HG03135 (cell line): ENCODE results near the gene MTA1.

Source experiments
- ATAC-seq: cut with Tn5 transposase; IDR thresholded peaks from one replicate; pipeline ENCODE4 v1.9.1; 2021; ENCODE audit warnings: mild to moderate bottlenecking, moderate library complexity; ENCODE audit not compliant: unreplicated experiment

The MTA1 gene

DNA sequence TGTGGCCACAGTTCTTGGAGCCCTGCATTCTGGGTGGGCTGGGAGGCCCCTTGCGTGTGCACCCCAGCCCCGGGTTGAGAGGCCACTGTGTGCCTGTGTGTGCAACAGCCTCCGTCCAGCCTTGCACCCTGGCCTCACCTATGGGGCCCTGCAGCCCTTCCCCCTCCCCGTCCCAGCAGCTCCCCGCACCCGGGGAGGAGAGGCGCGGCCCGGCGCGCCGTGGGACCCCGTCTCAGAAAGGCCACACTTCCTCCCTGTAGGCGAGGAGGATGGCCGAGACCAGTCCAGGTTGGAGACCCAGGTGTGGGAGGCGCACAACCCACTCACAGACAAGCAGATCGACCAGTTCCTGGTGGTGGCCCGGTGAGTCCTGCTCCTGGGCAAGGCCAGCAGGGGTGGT, 38.4 kb downstream of the MTA1 start:
- no peak for ATAC-seq

DNA sequence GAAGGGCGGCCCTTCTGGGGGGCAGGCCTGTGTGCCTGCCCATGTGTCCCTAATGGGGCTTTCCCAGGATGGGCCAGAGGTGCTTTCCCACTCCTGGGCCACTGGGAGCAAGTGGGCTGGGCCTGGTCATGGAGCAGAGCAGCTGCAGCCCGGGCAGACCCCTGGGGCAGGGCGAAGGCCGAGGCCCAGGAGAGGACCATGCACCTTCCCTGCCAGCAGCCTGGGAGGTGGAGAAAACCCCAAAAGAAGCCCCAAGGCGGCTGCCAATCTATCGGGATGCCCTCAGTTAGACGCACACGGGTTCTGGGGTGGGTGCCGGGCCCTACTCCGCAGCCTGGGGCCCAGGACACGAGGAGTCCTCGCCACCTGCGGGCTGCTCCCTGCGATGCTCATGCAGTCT, 38.9 kb downstream of the MTA1 start:
- no peak for ATAC-seq

DNA sequence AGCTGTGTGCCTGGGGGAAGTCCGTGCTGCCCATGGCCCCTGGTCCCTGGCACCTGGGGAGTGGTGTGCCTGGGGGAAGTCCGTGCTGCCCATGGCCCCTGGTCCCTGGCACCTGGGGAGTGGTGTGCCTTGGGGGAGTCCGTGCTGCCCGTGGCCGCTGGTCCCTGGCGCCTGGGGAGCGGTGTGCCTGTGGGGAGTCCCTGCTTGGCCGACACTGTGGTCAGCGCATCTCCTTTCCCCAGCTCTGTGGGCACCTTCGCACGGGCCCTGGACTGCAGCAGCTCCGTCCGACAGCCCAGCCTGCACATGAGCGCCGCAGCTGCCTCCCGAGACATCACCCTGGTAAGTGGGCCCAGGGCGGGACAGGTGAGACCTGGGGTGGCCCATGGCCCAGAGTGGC, 40.5 kb downstream of the MTA1 start:
- no peak for ATAC-seq

DNA sequence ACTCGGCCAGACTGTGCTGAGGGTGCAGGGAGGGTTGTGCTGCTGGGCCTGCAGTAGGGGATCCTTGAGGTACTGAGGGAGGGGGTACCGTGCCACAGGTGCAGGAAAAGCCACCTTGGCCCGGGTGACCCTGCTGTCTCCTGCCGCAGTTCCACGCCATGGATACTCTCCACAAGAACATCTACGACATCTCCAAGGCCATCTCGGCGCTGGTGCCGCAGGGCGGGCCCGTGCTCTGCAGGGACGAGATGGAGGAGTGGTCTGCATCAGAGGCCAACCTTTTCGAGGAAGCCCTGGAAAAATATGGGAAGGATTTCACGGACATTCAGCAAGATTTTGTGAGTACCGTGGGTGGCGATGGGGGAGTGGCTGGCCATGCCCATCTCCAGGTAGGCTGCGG, 41.0 kb downstream of the MTA1 start:
- no peak for ATAC-seq

DNA sequence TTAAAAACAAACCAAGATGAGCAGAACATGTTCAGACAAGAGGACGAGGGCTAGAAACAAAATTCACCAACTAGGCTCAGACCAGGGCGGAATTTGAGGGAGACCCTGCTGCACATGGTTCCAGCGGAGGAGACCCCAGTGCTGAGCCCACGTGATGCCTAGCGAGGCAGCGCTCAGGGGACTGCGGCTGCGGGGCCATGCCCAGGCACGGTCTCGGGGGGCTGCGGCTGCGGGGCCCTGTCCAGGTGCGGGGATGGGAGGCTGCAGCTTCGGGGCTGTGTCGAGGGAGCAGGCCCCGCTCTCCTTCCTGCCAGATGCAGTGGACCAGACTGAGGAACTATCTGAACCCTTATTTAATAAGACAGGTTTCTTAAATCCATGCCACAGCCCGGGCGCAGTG, 42.3 kb downstream of the MTA1 start:
- no peak for ATAC-seq

DNA sequence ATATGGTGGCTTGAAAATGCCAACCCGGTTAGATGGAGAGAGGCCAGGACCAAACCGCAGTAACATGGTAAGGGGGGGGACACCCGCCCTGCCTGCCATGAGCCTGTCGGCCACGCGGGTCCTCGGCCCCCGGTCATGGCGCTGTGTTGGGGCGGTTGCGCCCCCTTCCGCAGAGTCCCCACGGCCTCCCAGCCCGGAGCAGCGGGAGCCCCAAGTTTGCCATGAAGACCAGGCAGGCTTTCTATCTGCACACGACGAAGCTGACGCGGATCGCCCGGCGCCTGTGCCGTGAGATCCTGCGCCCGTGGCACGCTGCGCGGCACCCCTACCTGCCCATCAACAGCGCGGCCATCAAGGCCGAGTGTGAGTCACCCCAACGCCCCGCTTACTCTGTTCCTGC, 44.9 kb downstream of the MTA1 start:
- no peak for ATAC-seq

DNA sequence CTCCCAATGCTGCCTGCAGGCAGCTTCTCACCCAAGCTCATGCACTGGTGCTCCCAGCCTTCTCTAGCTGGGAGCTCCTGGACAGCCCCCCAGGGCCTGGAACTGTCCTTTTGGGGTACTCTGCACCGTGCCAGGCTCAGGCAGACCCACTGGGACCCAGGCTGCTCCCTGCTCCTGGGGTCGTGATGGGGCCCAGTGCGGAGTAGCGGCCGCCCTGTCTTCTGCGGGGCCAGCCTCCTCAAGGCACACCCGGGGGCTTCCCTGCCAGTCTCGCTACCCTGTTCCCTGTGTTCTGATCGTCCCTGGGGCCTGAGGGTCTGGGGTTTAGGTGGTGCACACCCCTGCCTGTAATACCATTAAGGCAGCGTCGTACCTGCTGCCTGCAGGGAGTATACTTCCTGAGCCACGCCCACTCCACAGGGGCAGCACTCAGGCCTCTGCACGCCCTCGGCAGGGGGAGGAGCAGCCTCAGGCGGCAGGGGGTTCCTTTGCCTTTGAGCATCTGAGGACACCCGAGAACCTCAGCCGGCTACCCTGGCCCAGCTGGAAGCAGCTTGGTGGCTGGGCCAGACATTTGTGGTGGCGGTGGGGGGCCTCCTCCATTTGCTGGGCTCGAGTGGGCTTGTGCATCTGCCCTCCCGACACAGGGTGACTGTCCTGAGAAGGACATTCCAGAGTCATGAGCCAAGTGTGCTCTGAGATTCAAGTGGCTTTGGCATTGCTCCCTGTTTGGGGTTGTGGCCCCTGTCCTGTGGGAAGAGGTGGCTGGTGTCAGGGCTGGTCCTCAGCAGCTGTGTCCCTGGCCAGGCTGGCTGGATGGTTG, 45.8 kb downstream of the MTA1 start:
- ATAC-seq = no peak

DNA sequence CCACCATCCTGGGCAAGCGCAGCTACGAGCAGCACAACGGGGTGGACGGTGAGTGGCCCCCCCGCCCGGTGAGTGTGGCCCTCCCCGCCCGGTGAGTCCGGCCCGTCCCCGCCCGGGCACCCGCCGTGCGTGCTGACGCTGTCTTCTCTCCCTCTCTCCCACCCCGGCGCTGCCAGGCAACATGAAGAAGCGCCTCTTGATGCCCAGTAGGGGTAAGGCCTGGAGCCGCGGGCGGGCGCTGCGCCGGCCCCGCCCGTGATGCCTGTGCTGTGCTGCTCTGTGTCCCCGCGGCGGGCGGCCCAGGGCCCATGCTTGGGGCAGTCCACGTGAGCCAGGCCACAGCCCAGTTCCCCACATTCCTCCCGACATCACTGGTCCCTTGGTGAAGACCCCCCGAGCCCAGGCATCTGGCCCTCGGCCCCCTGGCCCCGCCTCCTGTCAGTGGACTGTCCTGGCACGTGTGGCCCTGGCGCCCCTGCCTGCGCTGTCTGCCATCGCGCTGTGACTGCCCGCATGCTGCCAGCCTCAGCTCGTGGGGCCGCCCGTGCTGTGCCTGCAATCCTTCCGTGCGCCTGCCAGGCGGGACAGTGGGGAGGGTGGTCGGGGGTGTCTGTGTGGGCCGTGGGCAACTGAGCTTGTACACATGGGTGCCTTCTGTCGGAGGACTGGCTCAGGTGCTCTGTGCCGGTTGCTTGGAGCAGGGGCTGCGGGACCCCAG, 47.1 kb downstream of the MTA1 start:
- no peak for ATAC-seq

DNA sequence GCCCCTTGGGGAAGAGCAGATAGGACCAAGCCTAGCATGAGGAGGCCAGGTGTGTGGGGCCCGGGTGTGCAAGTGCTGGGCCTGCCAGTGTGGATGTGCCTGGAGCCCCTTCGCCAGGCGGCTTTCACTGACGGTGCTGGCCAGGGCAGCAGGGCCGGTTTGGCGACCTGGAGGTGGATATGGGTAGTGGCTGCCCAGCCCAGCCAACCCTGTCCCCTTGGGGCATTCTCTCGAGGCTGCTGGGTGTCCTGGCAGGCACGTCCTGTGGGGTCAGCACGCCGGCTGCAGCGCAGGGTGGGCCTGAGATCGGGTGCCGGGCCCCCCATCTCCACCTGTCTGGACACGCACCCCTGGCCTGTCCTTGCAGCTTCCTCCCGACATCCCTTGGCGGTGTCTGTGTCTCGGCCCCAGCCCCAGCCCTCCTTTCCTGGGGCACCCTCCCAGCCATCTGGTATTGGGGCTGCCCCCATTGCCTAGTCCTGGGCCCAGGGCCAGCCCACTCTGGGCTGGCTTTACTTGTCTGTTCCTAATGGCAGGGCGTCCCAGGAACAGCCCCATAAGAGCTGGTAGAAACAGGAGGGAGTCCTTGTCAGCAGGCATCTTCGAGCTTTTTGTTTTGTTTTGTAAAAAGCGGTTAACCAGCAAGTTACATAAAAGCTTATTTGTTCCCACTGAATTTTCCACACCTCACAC, 47.8 kb downstream of the MTA1 start:
- ATAC-seq = no peak

DNA sequence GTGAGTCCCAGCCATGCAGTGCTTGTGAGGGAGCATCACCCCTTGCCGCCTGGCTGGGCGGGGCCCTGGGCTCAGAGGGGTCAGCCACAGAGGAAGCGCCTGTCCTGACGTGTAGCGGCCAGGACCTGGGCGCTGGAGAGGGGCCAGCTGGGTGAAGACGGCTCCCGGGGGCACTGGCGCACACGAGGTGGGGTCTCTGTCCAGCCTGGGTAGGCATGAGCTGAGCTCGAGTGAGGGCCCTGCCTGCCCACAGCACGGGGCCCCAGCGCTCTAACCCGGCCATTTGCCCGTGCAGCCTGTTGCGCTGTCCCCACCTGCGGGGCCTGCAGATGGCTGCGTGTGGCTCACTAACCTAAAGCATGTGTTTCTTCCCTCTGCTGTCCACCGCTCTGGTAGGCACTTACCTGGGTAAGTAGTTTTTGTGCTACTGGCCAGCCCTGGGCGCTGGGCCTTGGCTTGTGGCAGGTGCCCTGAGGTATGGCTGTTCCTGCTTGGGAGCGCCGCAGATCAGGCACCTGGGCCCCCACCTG, 48.4 kb downstream of the MTA1 start:
- no peak for ATAC-seq

DNA sequence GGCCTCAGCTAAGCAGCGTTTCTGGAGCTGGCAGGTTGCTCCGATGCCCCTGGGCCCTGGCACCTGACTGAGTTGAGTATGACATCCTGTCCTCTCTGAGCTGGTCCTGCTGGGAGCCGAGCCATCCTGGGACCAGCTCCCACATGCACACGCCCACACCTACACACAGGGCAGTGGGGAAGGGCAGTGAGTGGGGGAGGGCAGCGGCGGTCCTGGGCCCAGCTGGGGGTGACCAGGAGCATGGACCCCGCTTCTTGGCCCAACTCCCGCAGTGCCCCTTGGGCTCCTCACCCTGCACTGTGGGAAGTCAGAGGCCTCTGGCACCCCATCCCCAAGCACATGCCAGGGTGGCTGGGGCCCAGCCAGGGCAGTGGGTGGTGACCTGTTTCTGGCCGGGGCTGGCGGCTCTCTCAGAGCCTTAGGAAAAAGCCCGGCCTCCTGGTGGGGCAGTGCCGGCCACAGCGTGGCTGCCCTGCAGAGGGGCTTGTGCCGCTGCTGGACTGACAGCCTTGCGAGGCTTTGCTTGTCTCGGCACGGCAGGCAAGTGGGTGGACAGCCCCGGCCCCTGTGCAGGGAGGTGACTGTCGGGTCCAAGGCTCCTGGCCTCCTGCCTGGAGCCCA, 49.1 kb downstream of the MTA1 start:
- ATAC-seq = no peak

DNA sequence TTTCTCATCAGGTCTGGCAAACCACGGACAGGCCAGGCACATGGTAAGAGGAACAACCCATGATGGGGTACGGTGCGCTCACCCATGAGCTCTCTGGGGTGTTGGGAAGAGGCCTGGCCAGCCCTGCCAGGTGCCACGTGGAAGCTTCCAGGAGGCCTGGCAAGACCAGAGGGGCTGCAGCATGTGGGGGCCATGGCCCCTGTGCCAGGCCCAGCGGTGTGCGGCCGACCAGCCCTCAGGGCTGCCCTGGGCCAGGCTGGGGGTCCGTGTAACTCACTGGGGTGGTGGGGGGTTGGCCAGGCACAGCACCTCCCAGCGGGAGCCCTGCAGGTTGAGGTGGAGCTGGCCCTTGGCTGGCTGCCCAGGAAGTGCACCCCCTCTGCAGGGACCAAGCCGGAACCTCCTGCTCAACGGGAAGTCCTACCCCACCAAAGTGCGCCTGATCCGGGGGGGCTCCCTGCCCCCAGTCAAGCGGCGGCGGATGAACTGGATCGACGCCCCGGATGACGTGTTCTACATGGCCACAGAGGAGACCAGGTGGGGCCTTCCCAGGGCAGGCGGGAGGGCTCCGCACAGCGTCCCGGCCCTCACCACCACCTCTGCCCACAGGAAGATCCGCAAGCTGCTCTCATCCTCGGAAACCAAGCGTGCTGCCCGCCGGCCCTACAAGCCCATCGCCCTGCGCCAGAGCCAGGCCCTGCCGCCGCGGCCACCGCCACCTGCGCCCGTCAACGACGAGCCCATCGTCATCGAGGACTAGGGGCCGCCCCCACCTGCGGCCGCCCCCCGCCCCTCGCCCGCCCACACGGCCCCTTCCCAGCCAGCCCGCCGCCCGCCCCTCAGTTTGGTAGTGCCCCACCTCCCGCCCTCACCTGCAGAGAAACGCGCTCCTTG, 50.1 kb downstream of the MTA1 start:
- ATAC-seq = no peak

DNA sequence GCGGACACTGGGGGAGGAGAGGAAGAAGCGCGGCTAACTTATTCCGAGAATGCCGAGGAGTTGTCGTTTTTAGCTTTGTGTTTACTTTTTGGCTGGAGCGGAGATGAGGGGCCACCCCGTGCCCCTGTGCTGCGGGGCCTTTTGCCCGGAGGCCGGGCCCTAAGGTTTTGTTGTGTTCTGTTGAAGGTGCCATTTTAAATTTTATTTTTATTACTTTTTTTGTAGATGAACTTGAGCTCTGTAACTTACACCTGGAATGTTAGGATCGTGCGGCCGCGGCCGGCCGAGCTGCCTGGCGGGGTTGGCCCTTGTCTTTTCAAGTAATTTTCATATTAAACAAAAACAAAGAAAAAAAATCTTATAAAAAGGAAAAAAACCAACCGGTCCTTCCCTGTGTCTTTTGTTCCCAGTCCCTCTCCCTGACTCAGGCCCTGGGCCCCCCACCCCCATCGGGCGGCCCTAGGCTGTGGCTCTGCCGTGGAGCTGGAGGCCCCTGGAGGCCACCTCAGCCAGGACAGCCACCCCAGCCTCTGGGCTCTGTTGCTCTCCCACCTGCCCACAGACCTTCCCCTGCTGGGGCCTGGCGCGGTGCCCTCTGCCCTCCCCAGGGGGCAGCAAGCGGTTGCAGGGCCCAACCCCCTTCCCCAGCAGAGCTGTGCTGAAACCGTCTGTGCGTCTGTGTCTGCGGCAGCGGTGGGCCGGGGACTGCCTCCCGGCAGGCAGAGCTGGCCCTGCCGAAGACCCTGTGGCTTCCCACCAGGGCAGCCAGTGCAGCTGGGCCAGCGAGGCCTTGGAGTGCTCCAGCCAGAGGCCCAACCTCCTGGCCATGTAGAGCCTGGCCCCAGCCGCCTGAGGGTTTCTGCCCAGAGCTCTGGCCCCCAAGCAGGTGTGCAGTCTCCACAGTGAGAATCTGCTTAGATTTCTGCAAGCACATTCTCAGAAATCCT, 51.0 kb downstream of the MTA1 start:
- no peak for ATAC-seq

DNA sequence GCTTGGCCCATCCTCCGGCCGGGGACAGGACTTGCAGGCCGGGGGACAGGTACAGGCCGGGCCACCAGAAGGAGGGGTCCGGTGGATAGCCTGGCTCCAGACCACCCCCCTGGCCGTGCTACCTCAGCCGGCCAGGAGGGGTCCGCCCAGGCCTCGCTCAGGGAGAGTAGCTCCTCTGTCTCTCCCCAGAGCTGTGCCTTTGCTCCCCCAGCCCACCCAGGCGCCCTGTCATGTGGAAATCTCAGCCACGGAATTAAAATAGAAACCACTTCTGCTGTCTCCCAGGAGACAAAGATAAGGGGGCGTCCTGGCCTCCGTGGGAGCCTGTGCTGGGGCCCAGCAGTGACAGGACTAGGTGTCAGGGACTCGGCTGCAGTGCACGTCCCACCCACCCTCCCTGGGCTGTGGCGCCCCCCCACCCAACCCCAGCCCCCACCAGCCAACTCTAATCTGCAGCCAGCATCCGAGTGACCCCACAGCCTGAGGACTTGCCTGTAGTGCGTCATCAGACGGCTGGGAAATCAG, 51.7 kb downstream of the MTA1 start:
- ATAC-seq = no peak

DNA sequence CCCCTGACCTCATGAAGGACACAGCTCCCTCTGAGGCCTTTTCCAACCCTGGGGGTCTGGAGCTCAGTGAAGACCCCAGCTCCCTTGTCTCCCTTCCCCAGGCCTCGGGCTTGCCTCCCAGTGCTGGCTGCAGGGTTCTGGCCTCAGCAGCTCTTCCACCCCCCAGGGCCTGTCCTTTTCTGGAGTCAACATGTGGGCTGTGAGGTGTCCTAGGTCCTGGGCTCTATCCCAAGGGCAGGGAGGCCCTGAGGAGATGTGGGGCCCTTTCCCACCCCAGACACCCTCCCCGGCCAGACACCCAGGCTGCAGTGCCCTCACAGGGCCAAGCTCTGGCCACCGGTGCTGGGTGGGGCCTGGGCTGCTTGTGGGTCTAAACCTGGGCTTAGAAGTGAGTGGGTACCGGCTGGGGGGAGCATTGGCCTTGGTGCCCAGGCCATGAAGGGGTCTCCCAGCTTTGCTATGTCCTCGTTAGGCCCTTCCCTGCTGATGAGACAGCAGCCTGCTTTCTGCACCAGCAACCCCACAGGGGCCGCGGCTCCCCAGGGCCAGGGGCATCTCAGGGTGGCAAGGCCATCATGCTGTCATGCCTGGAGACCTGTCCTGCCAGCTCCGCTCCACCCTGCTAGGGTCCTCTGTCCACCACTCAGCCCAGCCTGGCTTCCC, 52.3 kb downstream of the MTA1 start:
- ATAC-seq = no peak

DNA sequence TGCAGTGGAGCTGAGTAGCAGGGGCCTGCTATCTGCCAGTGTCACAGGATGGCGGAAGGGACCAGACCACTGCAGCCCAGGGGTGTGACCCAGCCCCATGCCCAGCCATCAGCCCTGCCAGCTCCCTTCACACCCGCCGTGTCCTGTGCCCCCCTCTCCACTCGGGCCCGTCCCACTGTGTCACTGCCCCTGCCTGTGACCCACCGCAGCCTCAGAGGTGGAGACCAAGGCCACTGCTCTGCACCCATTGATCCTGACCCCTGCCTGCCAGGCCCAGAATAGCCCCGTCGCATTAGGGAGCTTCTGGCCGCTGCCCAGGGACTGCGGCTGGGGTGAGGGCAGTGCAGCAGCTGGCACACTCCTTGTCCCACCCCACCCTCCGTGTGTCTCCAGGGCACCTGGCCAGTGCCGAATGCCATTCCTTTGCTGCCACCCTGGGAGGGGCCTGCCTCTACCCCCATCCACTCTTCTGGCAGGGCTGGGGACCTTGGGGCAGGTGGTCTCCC, 52.9 kb downstream of the MTA1 start:
- ATAC-seq = no peak

DNA sequence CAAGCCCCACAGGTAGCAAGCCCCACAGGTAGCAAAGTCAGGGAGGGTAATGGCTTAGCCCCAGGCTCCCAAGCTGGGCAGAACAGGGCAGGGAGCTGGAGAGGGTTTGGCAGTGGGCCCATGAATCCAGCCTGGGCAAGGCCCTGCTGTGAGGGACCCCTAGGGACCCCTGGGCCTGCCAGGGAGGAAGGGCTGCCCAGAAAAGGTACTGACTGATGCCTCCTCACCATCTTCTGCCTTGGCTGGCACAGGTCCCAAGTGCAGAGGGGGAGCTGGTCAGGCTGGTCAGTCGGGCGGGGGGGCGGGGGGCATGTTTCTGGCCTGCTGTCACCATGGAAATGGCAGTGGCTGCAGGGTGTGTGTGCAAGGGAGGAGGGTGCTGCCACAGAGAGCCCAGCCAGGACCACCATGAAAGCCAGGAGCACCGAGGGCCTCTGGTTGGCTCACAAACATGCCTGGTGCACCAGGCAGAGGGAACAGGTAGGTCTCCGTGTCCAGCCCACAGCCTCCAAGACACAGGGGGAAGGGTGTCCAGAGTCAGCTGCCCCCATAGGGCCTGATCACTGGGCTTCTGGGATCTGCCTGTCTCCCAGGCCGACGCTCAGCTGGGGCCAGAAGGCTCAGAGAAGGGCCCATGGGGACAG, 53.5 kb downstream of the MTA1 start:
- no peak for ATAC-seq
